ENCODE results near the gene OVCA2. TPM values are rescaled to one million over a fixed set of nuclear protein-coding genes. Genes with fewer than 3 reads are reported as not detected.

Gene OVCA2
- total RNA-seq, 1 donor from 2014 or later = 27.8 TPM

GRCh38 chr17:2028234-2028614, 13.6 kb upstream of the OVCA2 start:
- H3K36me3 Mint-ChIP-seq = no peaks in the 10 kb centered on the region
- peaks cover 46% of the 10 kb centered on the region for H3K27me3 Mint-ChIP-seq
- no peak for DNase-seq (ENCODE audit: extremely low spot score, unreplicated experiment)
- H3K4me3 Mint-ChIP-seq = peak overlapping the region; percentile 73
- H3K4me1 Mint-ChIP-seq (ENCODE audit: unreplicated experiment) = peaks cover 17% of the 10 kb centered on the region
- H3K27ac Mint-ChIP-seq = no peak overlapping the region
- TF ChIP-seq, protein P1, sequence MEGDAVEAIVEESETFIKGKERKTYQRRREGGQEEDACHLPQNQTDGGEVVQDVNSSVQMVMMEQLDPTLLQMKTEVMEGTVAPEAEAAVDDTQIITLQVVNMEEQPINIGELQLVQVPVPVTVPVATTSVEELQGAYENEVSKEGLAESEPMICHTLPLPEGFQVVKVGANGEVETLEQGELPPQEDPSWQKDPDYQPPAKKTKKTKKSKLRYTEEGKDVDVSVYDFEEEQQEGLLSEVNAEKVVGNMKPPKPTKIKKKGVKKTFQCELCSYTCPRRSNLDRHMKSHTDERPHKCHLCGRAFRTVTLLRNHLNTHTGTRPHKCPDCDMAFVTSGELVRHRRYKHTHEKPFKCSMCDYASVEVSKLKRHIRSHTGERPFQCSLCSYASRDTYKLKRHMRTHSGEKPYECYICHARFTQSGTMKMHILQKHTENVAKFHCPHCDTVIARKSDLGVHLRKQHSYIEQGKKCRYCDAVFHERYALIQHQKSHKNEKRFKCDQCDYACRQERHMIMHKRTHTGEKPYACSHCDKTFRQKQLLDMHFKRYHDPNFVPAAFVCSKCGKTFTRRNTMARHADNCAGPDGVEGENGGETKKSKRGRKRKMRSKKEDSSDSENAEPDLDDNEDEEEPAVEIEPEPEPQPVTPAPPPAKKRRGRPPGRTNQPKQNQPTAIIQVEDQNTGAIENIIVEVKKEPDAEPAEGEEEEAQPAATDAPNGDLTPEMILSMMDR (conservative IDR thresholded peaks at IDR 0.05) = no peak
- peaks cover 4% of the 10 kb centered on the region for H3K9me3 Mint-ChIP-seq

GRCh38 chr17:2028737-2029136, 13.1 kb upstream of the OVCA2 start:
- no peak for DNase-seq (ENCODE audit: extremely low spot score, unreplicated experiment)
- peaks cover 19% of the 10 kb centered on the region for H3K4me1 Mint-ChIP-seq (ENCODE audit: unreplicated experiment)
- TF ChIP-seq, protein P1 (conservative IDR thresholded peaks at IDR 0.05) = no peak
- peaks cover 4% of the 10 kb centered on the region for H3K9me3 Mint-ChIP-seq
- H3K4me3 Mint-ChIP-seq = peak overlapping the region; percentile 73
- no peak overlapping the region for H3K27ac Mint-ChIP-seq
- no peaks in the 10 kb centered on the region for H3K36me3 Mint-ChIP-seq
- H3K27me3 Mint-ChIP-seq = peaks cover 44% of the 10 kb centered on the region

- Mint-ChIP-seq H3K9me3 (peaks cover 4% of the 10 kb centered on the region), H3K27ac (peak within 1 kb of the TSS; percentile 90), H3K4me3 (peak within 1 kb of the TSS; percentile 98), H3K4me1 (ENCODE audit: unreplicated experiment) (peaks cover 19% of the 10 kb centered on the region), H3K36me3 (no peaks in the 10 kb centered on the region), H3K27me3 (peaks cover 40% of the 10 kb centered on the region)
- DNase-seq (ENCODE audit: extremely low spot score, unreplicated experiment) = peak; percentile 90
- TF ChIP-seq, protein P1 (conservative IDR thresholded peaks at IDR 0.05) = no peak
Measured at GRCh38 chr17:2029911-2030778, 11.7 kb upstream of the OVCA2 start, which contains the start of gene DPH1. Gene DPH1 (plus strand): TSS chr17:2030153. CDS start chr17:2030170, 17 bp downstream.

GRCh38 chr17:2030779-2031163, 11.1 kb upstream of the OVCA2 start:
- Mint-ChIP-seq H3K4me1 (ENCODE audit: unreplicated experiment) (peaks cover 19% of the 10 kb centered on the region), H3K27ac (peak overlapping the region; percentile 90)
- no peak for DNase-seq (ENCODE audit: extremely low spot score, unreplicated experiment)

GRCh38 chr17:2033153-2033552, 8.7 kb upstream of the OVCA2 start:
- no peak overlapping the region for H3K27ac Mint-ChIP-seq
- H3K36me3 Mint-ChIP-seq = peaks cover 4% of the 10 kb centered on the region
- H3K9me3 Mint-ChIP-seq = no peaks in the 10 kb centered on the region
- H3K4me1 Mint-ChIP-seq (ENCODE audit: unreplicated experiment) = peaks cover 14% of the 10 kb centered on the region
- H3K27me3 Mint-ChIP-seq = peaks cover 13% of the 10 kb centered on the region
- no peak for DNase-seq (ENCODE audit: extremely low spot score, unreplicated experiment)
- H3K4me3 Mint-ChIP-seq = peak overlapping the region; percentile 23
- TF ChIP-seq, protein P1 (conservative IDR thresholded peaks at IDR 0.05) = no peak

More at GRCh38 chr17:2030779-2031163, 11.1 kb upstream of the OVCA2 start:
- Mint-ChIP-seq H3K27me3 (peaks cover 34% of the 10 kb centered on the region), H3K4me3 (peak overlapping the region; percentile 98), H3K9me3 (peaks cover 4% of the 10 kb centered on the region), H3K36me3 (no peaks in the 10 kb centered on the region)
- TF ChIP-seq, protein P1 (conservative IDR thresholded peaks at IDR 0.05) = peak; percentile 78
